ENCODE results near the gene ZBTB37. TPM values are rescaled to one million over a fixed set of nuclear protein-coding genes. Genes with fewer than 3 reads are reported as not detected.
A peak's percentile ranks its signal among the peaks of the same experiment; 100 is the strongest.

The ZBTB37 gene
- total and polyA plus RNA-seq, 4 donors = 0.67 to 6.1 (median 3.3) TPM

- H3K9me3 ChIP-seq (ENCODE audit: control insufficient read depth in 4 of 4, low read length in 3 of 4) = no peaks in the 10 kb centered on the region
- TF ChIP-seq HNF4G (IDR thresholded peaks at IDR 0.05) (no peak), GABPA (IDR thresholded peaks at IDR 0.05 in 1 of 2, conservative IDR thresholded peaks at IDR 0.05 in 1 of 2) (no peak), REST (IDR thresholded peaks at IDR 0.05) (peak; percentile 96)
- no peak for DNase-seq (ENCODE audit: low spot score)
- peaks cover 4 to 29% (median 19%) of the 10 kb centered on the region in 4 donors for H3K36me3 ChIP-seq (ENCODE audit: control insufficient read depth in 4 of 4, insufficient read depth in 3 of 4, low read depth in 1 of 4, low read length in 3 of 4)
- H3K27ac ChIP-seq (ENCODE audit: low read depth in 1 of 2, low read length in 2 of 2) = peak overlapping the region in 1 of 2 donors; percentile 67
- H3K9ac ChIP-seq (ENCODE audit: low read depth in 1 of 2, low read length in 2 of 2) = peak overlapping the region; percentile 63 to 70
- H3K27me3 ChIP-seq (ENCODE audit: control insufficient read depth in 4 of 4, insufficient read depth in 4 of 4, low read length in 3 of 4) = no peaks in the 10 kb centered on the region
- 40% methylated on average over 2 of the region's 2 CpGs for WGBS
- H3K4me1 ChIP-seq (ENCODE audit: control insufficient read depth in 4 of 4, insufficient read depth in 4 of 4, low read length in 3 of 4) = peaks cover 4 to 53% (median 31%) of the 10 kb centered on the region in 4 donors
- peak overlapping the region; percentile 66 to 96 (median 90) for H3K4me3 ChIP-seq (ENCODE audit: low read depth in 1 of 3, low read length in 3 of 3)
Observed at GRCh38 chr1:173915596-173915995, 47.4 kb downstream of the ZBTB37 start.

- no peak for DNase-seq (ENCODE audit: low spot score)
- Histone ChIP-seq H3K9me3 (ENCODE audit: control insufficient read depth in 4 of 4, low read length in 3 of 4) (no peaks in the 10 kb centered on the region), H3K9ac (ENCODE audit: low read depth in 1 of 2, low read length in 2 of 2) (peak overlapping the region; percentile 63 to 70), H3K4me3 (ENCODE audit: low read depth in 1 of 3, low read length in 3 of 3) (peak overlapping the region; percentile 66 to 96 (median 90)), H3K36me3 (ENCODE audit: control insufficient read depth in 4 of 4, insufficient read depth in 3 of 4, low read depth in 1 of 4, low read length in 3 of 4) (peaks cover 4 to 19% (median 10%) of the 10 kb centered on the region in 4 donors), H3K4me1 (ENCODE audit: control insufficient read depth in 4 of 4, insufficient read depth in 4 of 4, low read length in 3 of 4) (peaks cover 4 to 50% (median 31%) of the 10 kb centered on the region in 4 donors), H3K27me3 (ENCODE audit: control insufficient read depth in 4 of 4, insufficient read depth in 4 of 4, low read length in 3 of 4) (no peaks in the 10 kb centered on the region), H3K27ac (ENCODE audit: low read depth in 1 of 2, low read length in 2 of 2) (peak overlapping the region; percentile 67 to 82)
- TF ChIP-seq EGR1 (IDR thresholded peaks at IDR 0.05; ENCODE audit: low read depth in 2 of 2) = no peak
- TF ChIP-seq ATF3 (IDR thresholded peaks at IDR 0.05) = no peak
- WGBS = 34% methylated on average over 4 of the region's 4 CpGs
Observed at GRCh38 chr1:173916667-173917066, 48.5 kb downstream of the ZBTB37 start.

GRCh38 chr1:173917149-173917548, 49.0 kb downstream of the ZBTB37 start, which contains the start of gene SERPINC1:
Gene SERPINC1, minus strand, starts transcription at chr1:173917327. Its CDS starts 68 bp downstream, at chr1:173917259.
- peak; percentile 51 for DNase-seq (ENCODE audit: low spot score)
- peaks cover 4 to 47% (median 29%) of the 10 kb centered on the region in 4 donors for H3K4me1 ChIP-seq (ENCODE audit: control insufficient read depth in 4 of 4, insufficient read depth in 4 of 4, low read length in 3 of 4)
- peak within 1 kb of the TSS; percentile 67 to 82 for H3K27ac ChIP-seq (ENCODE audit: low read depth in 1 of 2, low read length in 2 of 2)
- 35% methylated on average over 3 of the region's 3 CpGs for WGBS
- H3K36me3 ChIP-seq (ENCODE audit: control insufficient read depth in 4 of 4, insufficient read depth in 3 of 4, low read depth in 1 of 4, low read length in 3 of 4) = peaks cover 3 to 14% (median 9%) of the 10 kb centered on the region in 4 donors
- peak within 1 kb of the TSS; percentile 66 to 96 (median 90) for H3K4me3 ChIP-seq (ENCODE audit: low read depth in 1 of 3, low read length in 3 of 3)
- H3K9ac ChIP-seq (ENCODE audit: low read depth in 1 of 2, low read length in 2 of 2) = peak within 1 kb of the TSS; percentile 63 to 70
- no peaks in the 10 kb centered on the region for H3K27me3 ChIP-seq (ENCODE audit: control insufficient read depth in 4 of 4, insufficient read depth in 4 of 4, low read length in 3 of 4)
- H3K9me3 ChIP-seq (ENCODE audit: control insufficient read depth in 4 of 4, low read length in 3 of 4) = no peaks in the 10 kb centered on the region
- TF ChIP-seq YY1 (IDR thresholded peaks at IDR 0.05) (peak; percentile 70), CTCF (IDR thresholded peaks at IDR 0.05; ENCODE audit: low read depth, low read length, missing input control) (no peak), JUND (IDR thresholded peaks at IDR 0.05) (peak in 1 of 2 donors; percentile 77), RAD21 (IDR thresholded peaks at IDR 0.05) (peak in 1 of 2 donors; percentile 49), ATF3 (IDR thresholded peaks at IDR 0.05) (peak; percentile 58), SP1 (IDR thresholded peaks at IDR 0.05) (peak; percentile 93), REST (IDR thresholded peaks at IDR 0.05) (peak; percentile 83), TAF1 (conservative IDR thresholded peaks at IDR 0.05) (peak; percentile 70), MAX (IDR thresholded peaks at IDR 0.05) (peak; percentile 81), FOXA2 (IDR thresholded peaks at IDR 0.05) (peak; percentile 44), FOXA1 (IDR thresholded peaks at IDR 0.05) (peak; percentile 41), NR2F2 (IDR thresholded peaks at IDR 0.05) (peak; percentile 46), EGR1 (IDR thresholded peaks at IDR 0.05; ENCODE audit: low read depth in 2 of 2) (peak in 1 of 2 donors; percentile 60), GABPA (IDR thresholded peaks at IDR 0.05 in 1 of 2, conservative IDR thresholded peaks at IDR 0.05 in 1 of 2) (no peak), HNF4G (IDR thresholded peaks at IDR 0.05) (peak; percentile 62), HNF4A (conservative IDR thresholded peaks at IDR 0.05) (peak; percentile 89 to 95), RXRA (IDR thresholded peaks at IDR 0.05) (peak; percentile 98)
